Skin epidermis (tissue), 12 donors: ENCODE results near the gene CPA1.

Source experiments
- H3K27ac ChIP-seq, 21 experiments: fragments of 200-600 bp; sonication (generic) in 11 of 21; one replicate each; pipeline ENCODE4 v1.5.0; 2020; ENCODE audit warnings: mild to moderate bottlenecking in 3 of 21, inconsistent platforms in 2 of 21, moderate library complexity in 2 of 21
- H3K4me3 ChIP-seq, 7 experiments: fragments of 200-600 bp; sonication (generic) in 2 of 7; one replicate each; pipeline ENCODE4 v1.5.0; 2020; ENCODE audit warnings: inconsistent platforms in 2 of 7, mild to moderate bottlenecking in 2 of 7, moderate library complexity in 1 of 7

The CPA1 gene

DNA sequence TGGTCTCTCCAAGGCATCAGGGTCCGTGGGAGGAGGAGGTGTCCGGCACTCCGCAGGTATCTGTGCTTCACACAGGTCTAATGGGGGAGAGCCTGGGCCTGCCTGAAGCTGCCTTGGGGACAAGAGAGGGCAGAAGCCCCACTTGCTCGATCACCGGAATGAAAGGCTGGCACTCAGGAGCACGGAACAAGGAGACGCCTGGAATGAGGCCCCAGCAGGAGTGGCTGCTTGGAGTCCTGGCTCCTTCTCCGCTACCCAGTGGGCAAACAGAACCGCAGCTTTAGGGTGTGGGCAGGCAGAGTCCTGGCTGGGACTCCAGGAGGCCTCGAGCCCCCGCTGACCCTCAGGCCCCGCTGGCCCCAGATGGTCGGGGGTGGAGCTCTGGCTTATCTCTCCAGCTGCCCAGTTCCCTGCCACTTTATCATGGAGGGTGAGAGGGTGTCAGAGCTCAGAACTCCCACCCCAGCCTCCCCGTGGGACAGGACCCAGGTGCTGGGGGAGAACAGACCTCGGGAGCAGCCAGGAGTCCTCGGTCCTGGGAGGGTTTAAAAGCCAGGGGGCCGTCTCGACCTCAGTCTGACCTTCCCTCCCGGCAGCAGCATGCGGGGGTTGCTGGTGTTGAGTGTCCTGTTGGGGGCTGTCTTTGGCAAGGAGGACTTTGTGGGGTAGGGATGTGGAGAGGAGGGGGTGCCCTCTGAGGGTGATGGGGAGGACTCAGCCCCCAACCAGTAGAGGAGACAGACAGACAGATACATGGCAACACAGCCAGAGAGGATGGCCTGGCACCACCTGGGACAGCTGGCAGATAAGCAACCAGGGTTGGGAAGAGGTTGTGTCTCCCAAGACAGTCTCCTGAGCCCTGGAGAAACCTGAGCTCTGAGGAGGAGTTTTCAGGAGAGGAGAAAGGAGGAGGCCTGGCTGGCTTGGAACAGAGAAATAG is at the start of gene CPA1:
CPA1 (plus strand) TSS at position 574 of the 940 bp plus-strand sequence; CDS start at position 601, 27 bp downstream.
- no peak within 1 kb of the TSS for H3K4me3 ChIP-seq
- H3K27ac ChIP-seq: no peak within 1 kb of the TSS

DNA sequence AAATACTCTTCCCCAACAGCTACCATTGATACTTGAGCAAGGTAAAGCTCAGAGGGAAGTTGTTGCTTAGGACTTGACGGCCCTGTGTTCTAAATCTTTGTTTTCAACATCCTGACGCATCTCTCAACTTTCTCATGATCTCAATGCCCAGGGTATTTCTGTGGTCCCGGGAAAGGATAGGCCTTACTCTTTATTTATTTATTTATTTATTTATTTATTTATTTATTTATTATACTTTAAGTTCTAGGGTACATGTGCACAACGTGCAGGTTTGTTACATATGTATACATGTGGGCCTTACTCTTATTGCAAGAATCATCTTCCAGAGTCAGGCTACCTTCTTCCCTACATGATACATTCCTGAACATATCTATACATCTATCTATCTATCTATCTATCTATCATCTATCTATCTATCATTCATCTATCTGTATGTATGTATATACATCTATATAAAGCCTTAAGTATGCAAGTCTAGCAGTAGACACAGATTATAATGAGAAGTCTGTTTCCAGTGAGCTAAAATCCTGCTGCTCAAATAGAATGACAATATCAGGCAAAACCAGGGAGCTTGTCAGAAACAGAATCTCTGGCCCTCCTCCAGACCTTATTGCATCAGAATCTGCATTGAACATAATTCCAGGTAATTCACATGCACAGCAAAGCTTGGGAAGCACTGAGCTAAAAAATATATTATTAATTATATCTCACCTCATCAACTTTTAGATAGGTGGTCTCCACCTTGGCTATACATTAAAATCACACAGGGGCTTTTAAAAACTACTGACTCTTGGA is 47.8 kb upstream of the CPA1 start:
- H3K27ac ChIP-seq: no peak overlapping the region
- H3K4me3 ChIP-seq: no peak overlapping the region

DNA sequence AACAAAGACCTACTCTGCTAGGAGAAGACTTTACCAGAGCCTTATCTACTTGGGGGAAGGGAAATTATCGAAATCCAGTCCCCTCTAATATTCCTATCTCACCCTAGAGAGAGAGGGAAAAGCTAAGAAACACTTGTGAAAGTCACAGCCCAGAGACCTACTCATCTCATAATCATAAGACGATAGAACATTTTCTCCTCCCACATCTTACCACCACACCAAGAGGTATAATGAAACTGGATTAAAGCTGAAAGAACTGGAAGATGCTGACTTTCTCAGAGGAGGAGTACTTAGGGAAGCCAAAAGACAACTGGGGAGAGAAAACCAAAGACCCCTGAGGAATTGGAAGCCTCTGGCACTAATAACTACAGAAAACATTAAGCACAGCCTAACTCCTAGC is 46.5 kb upstream of the CPA1 start:
- Histone ChIP-seq H3K4me3 (no peak overlapping the region), H3K27ac (no peak overlapping the region)

DNA sequence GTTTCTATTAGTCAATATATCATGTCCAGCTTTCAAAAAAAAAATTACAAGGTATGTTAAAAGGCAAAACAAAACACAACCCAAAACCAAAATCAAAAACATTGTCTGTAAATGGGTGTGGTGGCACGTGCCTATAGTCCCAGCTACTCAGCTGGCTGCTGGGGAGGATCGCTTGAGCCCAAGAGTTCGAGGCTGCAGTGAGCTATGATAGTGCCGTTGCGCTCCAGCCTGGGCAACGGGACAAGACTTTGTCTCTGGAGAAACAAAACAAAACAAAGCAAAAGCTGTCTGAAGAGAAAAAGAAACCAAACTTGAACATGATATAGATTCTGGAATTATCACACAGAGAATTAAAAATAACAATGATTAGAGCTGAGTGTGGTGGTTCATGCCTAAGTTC is 46.0 kb upstream of the CPA1 start:
- Histone ChIP-seq H3K27ac (no peak overlapping the region), H3K4me3 (no peak overlapping the region)

DNA sequence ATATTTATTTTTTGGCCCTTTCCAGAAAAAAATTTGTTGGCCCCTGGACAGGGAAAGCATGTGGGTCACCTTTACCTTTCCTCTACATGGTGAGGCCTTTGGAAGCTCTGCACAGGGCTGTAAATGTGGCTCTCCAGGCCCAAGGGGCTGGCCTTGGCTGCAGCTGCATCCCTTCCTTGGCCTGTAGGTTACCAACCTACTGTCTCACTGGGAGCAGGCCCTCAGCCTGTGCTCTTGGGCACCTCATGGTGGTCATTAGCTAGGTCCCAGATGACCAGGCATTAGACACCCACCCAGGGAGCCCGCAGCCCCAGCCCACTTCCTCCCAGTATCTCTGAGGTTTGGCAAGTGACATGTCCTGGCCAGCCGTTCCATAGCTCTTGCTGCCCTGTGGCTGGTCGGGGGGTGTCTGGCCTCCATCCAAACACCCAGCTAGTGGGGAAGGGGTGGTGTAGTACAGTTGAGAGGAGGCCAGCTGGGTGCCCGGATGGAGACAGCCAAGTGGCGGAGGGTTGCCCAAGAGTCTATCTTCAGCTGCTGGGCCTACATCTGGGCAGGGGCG is 42.8 kb upstream of the CPA1 start:
- no peak overlapping the region for H3K4me3 ChIP-seq

DNA sequence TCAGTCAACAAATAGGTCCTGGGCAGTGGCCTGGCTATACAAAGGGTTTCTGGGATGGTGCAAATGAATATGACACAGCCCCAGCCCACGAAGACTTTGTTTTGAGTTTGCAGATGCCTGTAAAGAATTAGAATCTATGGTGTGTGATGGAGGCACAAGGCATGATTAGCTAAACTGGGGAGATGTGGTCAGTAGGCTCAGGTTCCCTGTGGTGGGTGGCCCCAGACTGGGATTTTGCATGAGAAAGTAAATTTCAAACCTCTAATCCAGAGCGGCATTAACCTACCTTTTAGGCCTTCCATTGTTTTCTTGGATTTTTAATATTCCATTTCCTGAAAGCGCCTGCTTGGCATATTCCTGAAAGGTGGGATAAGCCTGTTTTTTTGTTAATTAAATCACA is 42.1 kb upstream of the CPA1 start:
- Histone ChIP-seq H3K27ac (no peak overlapping the region), H3K4me3 (no peak overlapping the region)

More for the DNA sequence above, 42.8 kb upstream of the CPA1 start:
- no peak overlapping the region for H3K27ac ChIP-seq

DNA sequence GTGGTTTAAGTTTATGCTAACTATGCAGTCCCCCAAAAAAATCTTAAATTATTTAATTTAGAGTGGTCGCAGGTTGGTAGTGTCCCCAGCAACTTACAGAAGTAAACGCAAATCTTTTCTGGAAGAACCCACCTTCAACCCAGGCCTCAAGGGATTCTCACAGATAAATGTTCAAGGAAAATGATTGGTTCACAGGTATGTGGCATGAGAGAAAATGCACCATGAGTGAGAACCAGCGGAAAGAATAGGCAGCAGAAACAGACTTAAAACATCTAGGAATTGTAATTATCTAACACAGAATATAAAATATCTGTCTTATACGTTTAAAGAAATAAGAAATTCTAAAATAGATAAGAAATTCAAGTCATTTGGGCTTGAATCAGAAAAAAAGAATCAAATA is 38.4 kb upstream of the CPA1 start:
- Histone ChIP-seq H3K4me3 (no peak overlapping the region), H3K27ac (no peak overlapping the region)

DNA sequence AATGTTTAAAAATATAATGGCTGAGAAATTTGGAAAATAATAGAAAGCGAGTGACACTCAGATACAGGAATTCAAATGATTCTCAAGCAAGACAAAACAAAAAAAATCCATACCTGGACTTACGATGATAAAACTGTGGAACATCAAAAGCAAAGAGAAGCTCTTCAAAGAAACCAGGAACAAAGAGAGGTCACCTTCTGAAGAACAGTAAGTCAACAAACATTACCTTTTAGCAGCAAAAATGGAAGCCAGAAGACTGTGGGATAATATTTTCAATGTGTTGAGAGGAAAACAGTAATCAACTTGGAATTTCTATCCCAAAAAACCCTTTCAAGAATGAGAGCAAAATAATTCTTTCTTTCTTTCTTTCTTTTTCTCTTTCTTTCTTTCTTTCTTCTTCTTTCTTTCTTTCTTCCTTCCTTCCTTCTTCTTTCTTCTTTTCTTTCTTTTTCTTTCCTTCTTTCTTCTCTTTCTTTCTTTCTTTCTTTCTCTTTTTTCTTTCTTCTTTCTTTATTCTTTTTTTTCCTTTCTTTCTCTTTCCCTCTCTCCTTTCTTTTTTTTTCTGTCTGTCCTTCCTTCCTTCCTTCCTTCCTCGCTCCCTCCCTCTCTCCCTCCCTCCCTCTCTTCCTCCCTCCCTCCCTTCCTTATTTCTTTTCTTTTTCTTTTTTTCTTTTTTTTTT is 37.5 kb upstream of the CPA1 start:
- H3K27ac ChIP-seq: no peak overlapping the region
- H3K4me3 ChIP-seq: no peak overlapping the region

DNA sequence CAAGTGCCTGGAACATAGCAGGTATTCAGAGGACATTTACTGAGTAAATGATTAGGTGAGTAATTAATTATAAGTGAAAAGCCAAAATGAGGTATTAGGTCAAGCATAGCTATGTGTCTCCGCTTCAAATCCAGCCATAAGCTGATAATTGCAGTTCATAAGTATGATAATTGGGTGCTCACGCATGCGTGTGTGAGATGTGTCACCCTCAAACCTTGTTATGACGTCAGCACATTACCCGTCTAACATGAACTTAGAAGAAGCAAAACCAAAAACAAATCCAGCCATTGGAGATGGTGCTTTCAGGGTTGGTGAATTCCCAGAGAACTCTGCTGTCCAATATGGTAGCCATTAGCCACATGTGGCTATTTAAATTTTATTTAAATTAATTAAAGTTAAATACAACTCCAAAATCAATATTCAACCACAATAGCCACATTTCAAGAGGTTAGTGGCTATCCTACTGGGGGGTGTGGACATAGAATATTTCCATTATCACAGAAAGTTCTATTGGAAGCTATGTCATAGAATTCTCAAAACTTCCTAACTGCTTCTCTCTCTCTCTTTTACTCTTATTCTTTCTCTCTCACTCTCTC is 35.9 kb upstream of the CPA1 start, which contains the start of gene CPA5:
CPA5 (plus strand) TSS at position 546 of the 596 bp plus-strand sequence. CDS start 1,670 bp downstream, outside the sequence.
- H3K27ac ChIP-seq: no peak within 1 kb of the TSS
- no peak within 1 kb of the TSS for H3K4me3 ChIP-seq

DNA sequence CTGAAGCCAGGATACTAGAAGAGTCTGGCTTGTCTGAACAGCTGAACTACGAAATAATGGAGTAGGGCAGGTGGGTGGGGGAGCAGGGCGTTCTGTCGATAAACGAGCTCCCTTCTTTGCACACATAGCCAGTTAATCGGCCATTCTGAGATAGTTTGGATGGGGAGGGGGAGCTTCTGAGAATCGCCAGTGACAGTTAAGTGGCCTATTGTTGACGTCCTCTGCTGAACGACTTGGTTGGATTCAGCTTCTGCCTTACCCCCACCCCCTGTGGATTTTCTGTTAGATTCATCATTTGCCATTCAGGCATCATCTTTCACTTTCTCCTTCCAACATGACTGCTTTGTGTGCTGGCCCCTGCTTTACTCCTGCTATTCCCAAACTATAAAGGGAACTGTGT is 35.2 kb upstream of the CPA1 start:
- H3K27ac ChIP-seq: no peak overlapping the region
- H3K4me3 ChIP-seq: no peak overlapping the region

DNA sequence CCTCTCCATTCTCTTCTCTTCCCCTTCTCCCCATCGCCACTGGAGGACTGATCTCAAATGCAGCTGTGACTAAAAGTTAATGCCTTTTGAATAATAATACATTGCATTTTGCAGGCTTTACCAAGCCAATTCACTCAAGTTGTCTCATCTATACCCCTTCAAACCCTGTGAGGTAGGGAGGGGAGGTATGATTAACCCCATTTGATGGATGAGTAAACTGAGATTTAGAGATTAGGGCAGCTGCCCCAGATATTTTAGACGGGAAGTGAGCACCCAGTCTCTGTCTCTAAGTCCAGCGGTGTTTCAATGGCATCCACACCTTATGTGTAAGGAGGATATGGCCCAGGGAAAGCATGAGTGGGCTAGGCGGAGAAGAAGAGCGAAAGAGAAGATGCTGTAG is 34.6 kb upstream of the CPA1 start:
- H3K27ac ChIP-seq: no peak overlapping the region
- no peak overlapping the region for H3K4me3 ChIP-seq

DNA sequence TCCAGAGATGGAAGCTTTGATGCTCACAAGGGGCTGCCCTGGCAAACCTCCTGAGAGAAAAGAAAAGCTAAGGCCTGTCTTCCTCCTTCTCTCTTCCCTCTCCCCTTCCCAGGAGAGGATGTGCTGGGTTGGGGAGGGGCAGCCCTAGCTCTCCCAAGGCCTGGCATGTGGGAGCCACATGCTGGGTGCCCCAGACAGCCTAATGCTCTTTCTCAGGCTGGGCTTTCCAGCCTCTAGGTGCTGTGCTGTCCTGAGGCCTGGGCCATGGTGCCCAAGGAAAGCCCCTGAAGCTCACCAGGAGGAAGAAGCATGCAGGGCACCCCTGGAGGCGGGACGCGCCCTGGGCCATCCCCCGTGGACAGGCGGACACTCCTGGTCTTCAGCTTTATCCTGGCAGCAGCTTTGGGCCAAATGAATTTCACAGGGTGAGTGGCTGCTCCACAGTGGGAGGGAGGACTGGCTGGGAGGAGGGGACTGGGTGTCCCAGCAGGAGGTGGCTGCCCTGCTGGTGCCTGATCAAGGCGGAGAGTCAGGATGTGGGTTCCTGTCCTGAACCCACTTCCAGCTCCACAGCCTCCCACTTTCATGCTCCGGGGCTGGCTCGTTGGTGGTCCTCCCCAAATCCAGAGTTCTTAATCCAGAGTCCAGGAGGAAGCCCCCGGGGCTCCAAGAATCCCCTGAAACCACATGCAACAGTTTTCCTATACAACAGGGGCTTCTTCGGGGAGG is 34.0 kb upstream of the CPA1 start:
- H3K27ac ChIP-seq: no peak overlapping the region
- no peak overlapping the region for H3K4me3 ChIP-seq

DNA sequence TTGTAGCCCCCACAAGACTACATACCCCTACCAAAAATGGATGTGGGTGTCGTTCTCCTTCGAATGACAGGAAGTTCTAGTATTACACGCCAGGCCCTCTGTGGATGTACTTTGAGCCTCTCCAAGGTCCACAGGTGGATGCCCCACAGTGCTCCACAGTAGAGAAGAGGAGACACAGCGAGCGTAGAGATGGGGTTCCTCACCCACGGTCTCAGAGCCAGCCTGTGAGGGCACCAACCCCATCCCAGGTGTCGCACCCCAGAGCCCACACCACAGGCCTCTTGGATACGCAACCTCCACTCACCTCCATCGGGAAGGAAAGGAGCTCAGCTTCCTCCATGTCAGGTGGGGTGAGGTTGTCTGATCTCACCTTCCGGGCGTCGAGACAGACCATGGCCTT is 33.4 kb upstream of the CPA1 start:
- Histone ChIP-seq H3K27ac (no peak overlapping the region), H3K4me3 (no peak overlapping the region)

DNA sequence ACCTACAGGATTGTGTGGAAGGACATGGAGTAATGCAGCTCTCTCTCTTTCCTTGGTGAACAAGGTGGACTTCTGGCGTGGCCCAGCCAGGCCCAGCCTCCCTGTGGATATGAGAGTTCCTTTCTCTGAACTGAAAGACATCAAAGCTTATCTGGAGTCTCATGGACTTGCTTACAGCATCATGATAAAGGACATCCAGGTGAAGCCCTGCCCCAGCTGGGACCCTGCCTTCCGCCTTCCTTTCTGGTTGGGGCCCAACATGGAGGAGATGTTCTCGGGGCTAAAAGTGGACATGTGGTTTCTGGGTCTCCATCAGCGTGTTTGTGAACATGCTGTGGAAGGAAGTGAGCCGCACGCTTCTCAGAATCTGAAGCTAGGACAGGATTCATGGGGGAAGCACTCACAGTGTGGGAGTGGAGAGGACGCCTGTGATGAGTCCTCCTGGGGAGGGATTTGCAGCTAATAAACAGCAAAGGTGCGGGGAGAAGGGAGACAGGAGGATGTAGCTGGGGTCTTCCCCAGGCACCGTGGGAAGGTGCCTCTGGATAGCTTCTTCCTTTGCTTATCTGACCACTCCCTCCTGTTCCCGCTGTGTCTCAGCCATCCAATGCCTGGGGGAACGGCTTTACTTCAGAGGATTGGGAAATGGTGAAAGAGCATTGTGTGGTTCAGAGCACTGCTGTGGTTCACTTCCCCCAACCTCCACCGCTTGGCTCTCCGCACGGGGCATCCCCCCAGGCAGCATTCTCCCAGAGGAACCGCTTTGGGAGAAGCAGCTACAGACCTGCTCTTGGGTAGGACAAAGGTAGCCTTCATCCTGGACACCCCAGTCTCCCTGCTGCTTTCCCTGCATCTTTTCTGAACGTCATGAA is 30.1 kb upstream of the CPA1 start:
- Histone ChIP-seq H3K4me3 (no peak overlapping the region), H3K27ac (peak overlapping the region in 15 of 21 experiments; percentile 5 to 77 (median 37))

DNA sequence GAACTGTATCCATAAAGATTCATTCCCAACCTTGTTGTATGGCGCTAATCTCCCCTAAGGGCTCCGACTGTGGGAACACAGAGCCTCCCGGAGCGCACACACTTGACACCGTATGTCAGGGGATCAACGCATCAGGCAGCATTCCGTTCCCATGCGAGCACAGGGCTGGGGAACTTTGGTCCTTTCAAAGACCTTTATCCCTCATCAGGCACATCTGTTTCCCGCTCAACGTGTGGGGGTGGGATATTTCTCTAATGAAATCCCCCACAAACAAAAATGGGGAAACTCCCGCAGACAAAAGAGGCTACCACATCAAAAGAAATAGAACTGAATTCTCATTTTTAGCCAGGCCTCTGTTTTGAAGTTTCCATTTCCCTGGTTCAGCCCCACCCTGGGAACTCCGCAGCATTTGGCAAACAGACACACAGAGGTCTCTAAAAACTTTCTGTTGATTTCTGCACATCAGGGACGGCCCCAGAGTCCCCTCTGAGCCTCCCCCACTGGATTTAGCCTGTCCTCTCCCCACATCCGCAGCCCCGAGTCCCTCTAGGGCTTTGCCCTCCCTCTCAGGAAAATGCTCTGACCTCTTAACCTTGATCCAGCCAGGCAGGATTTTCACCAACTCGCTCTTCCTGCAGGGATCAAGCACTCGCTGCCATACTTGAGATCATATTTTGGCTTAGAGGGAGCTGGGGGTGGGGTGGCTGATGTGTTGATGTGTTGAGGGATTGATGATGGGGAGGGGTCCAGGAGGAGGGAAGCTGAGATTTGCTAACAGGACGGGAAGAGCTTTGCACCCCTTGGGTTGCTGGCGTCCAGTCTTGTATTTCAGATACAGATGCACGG is 29.1 kb upstream of the CPA1 start:
- Histone ChIP-seq H3K27ac (peak overlapping the region in 18 of 21 experiments; percentile 5 to 79 (median 58)), H3K4me3 (no peak overlapping the region)

DNA sequence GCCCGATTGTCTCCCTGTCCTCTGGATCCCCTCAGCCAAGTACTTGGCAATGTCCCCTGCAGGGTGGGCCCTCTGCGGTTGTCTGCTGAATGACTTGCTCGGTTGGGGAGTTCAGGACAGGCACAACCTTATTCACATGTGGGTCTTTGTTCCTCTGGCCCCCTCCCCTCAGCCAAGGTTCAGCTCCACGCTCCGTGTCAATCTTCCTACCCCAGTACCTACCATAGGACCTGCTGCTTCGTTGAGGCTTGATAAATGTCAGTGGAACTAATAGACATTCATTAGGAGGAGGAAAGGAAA is 28.6 kb upstream of the CPA1 start:
- Histone ChIP-seq H3K4me3 (no peak overlapping the region), H3K27ac (peak overlapping the region in 15 of 21 experiments; percentile 7 to 79 (median 58))
